Astrocyte of the spinal cord (primary cell): ENCODE measurements around the gene PITPNM3.

Source experiments
- DNase-seq: peaks from one replicate; pipeline ENCODE4 v3.0.0; 2011; ENCODE audit warnings: low read depth, low spot score
- H3K4me3 ChIP-seq: 2 replicates; pipeline ENCODE4 v1.5.1; 2011; ENCODE audit warnings: low read depth, mild to moderate bottlenecking, low read length, moderate library complexity
- CTCF ChIP-seq: IDR thresholded peaks from 2 replicates; pipeline ENCODE4 v1.5.1; 2012; ENCODE audit warnings: low read depth, mild to moderate bottlenecking, low read length, inconsistent platforms
- in situ Hi-C: cut with HindIII; loops from 2 replicates; pipeline ENCODE4 v1.10.0; 2017; ENCODE audit warnings: low sequenced_read_pairs

The PITPNM3 gene

GRCh38 chr17:6525141-6525540 lies 31.2 kb downstream of the PITPNM3 start:
- TF ChIP-seq CTCF: no peak

GRCh38 chr17:6524520-6524919 lies 31.8 kb downstream of the PITPNM3 start:
- in situ Hi-C loops: no loop called here
- no peak overlapping the region for H3K4me3 ChIP-seq
- no peak for TF ChIP-seq CTCF
- no peak for DNase-seq

More at GRCh38 chr17:6525141-6525540, 31.2 kb downstream of the PITPNM3 start:
- no peak for DNase-seq
- in situ Hi-C loops: no loop called here
- H3K4me3 ChIP-seq: no peak overlapping the region

- no peak for DNase-seq
- in situ Hi-C loops: no loop called here
- no peak overlapping the region for H3K4me3 ChIP-seq
- no peak for TF ChIP-seq CTCF
Measured at GRCh38 chr17:6523809-6524355, 32.5 kb downstream of the PITPNM3 start.

GRCh38 chr17:6523330-6523729 lies 33.0 kb downstream of the PITPNM3 start:
- no peak overlapping the region for H3K4me3 ChIP-seq
- in situ Hi-C loops: no loop called here
- no peak for TF ChIP-seq CTCF
- DNase-seq: no peak

GRCh38 chr17:6521586-6521985 lies 34.8 kb downstream of the PITPNM3 start:
- in situ Hi-C loops: no loop called here
- no peak overlapping the region for H3K4me3 ChIP-seq
- TF ChIP-seq CTCF: no peak
- no peak for DNase-seq

- DNase-seq: no peak
- no peak for TF ChIP-seq CTCF
- no peak overlapping the region for H3K4me3 ChIP-seq
- in situ Hi-C loops: no loop called here
Measured at GRCh38 chr17:6517062-6517461, 39.3 kb downstream of the PITPNM3 start.

GRCh38 chr17:6514371-6514770 lies 42.0 kb downstream of the PITPNM3 start:
- H3K4me3 ChIP-seq: no peak overlapping the region
- TF ChIP-seq CTCF: no peak
- no peak for DNase-seq
- in situ Hi-C loops: no loop called here
